Fibroblast of lung (primary cell): ENCODE results near the gene ANKS6. TPM values are rescaled to one million over a fixed set of nuclear protein-coding genes. Genes with fewer than 3 reads are reported as not detected.

ENCODE experiments used
- DNase-seq, 2 donors: peaks; one replicate each; pipeline versions ENCODE4 v3.0.0 to v3.0.0-alpha.2; 2010; ENCODE audit warnings: low read depth in 2 of 2
- H2AFZ ChIP-seq: 2 replicates; pipeline ENCODE4 v1.5.1; 2012; ENCODE audit warnings: low read length, control low read depth, inconsistent platforms
- H3K27ac ChIP-seq: 2 replicates; pipeline ENCODE4 v1.5.1; 2011; ENCODE audit warnings: low read length, control low read depth; ENCODE audit not compliant: insufficient read depth
- H3K27me3 ChIP-seq: 2 replicates; pipeline ENCODE4 v1.5.1; 2011; ENCODE audit warnings: mild to moderate bottlenecking, low read length; ENCODE audit not compliant: control insufficient read depth, insufficient read depth
- H3K36me3 ChIP-seq: 2 replicates; pipeline ENCODE4 v1.5.1; 2011; ENCODE audit warnings: low read length; ENCODE audit not compliant: control insufficient read depth, insufficient read depth
- H3K4me1 ChIP-seq: 2 replicates; pipeline ENCODE4 v1.5.1; 2011; ENCODE audit warnings: low read length; ENCODE audit not compliant: control insufficient read depth, insufficient read depth; ENCODE audit errors: extremely low read depth
- H3K4me2 ChIP-seq: 2 replicates; pipeline ENCODE4 v1.5.1; 2011; ENCODE audit warnings: low read length, control low read depth; ENCODE audit not compliant: insufficient read depth; ENCODE audit errors: extremely low read depth
- H3K4me3 ChIP-seq, 4 experiments: fragments of 200-600 bp in 1 of 4; sonication (generic) in 1 of 4; replicated peaks in 1 of 4; 2 replicates each; pipeline ENCODE4 v1.5.1; 2011 to 2016; ENCODE audit warnings: low read length in 4 of 4, low read depth in 3 of 4, mild to moderate bottlenecking in 3 of 4, control low read depth in 2 of 4, inconsistent platforms in 1 of 4, mixed read lengths in 1 of 4; ENCODE audit not compliant: insufficient read depth in 1 of 4; ENCODE audit errors: control extremely low read depth in 1 of 4
- H3K79me2 ChIP-seq: 2 replicates; pipeline ENCODE4 v1.5.1; 2012; ENCODE audit warnings: mild to moderate bottlenecking, low read length, inconsistent platforms; ENCODE audit not compliant: control insufficient read depth, insufficient read depth
- H3K9ac ChIP-seq: 2 replicates; pipeline ENCODE4 v1.5.1; 2011; ENCODE audit warnings: mild to moderate bottlenecking, low read length, control low read depth; ENCODE audit not compliant: insufficient read depth
- H3K9me3 ChIP-seq: 2 replicates; pipeline ENCODE4 v1.5.1; 2012; ENCODE audit warnings: low read depth, low read length; ENCODE audit not compliant: control insufficient read depth, insufficient read depth
- H4K20me1 ChIP-seq: 2 replicates; pipeline ENCODE4 v1.5.1; 2011; ENCODE audit warnings: low read length; ENCODE audit not compliant: control insufficient read depth, insufficient read depth; ENCODE audit errors: extremely low read depth
- CTCF ChIP-seq, 2 donors: IDR thresholded peaks in 1 of 2; conservative IDR thresholded peaks in 1 of 2; 1 replicate in 1 of 2; 2 replicates in 1 of 2; pipeline ENCODE4 v1.5.1; 2011 to 2012; ENCODE audit warnings: low read length in 2 of 2, control low read depth in 1 of 2, inconsistent platforms in 1 of 2, low read depth in 1 of 2, mild to moderate bottlenecking in 1 of 2
- EZH2 ChIP-seq: IDR thresholded peaks from 2 replicates; pipeline ENCODE4 v1.5.1; 2012; ENCODE audit warnings: low read length, control low read depth, mild to moderate bottlenecking; ENCODE audit errors: missing control alignments
- polyA plus RNA-seq, 2 donors: library from polyadenylated mRNA; depleted of rRNA in 1 of 2; stranded (reverse) in 1 of 2; unstranded in 1 of 2; fragments of >200 nt; gene quantifications; 2 replicates each; pipeline ENCODE4 v1.2.1, GENCODE V29; 2011 to 2012; ENCODE audit warnings: missing spikeins in 1 of 2
- total RNA-seq: library from RNA; depleted of rRNA; stranded (reverse); fragments of >200 nt; gene quantifications from 2 replicates; pipeline ENCODE4 v1.2.1, GENCODE V29; 2014

ANKS6 gene
- total and polyA plus RNA-seq, 2 donors (not counting 1 experiment from before 2014, with no cell fraction given): 7.3 to 9.6 TPM

GRCh38 chr9:98719055-98719454 is 77.3 kb downstream of the ANKS6 start:
- Histone ChIP-seq H3K4me2 (no peak overlapping the region), H3K4me1 (no peaks in the 10 kb centered on the region), H3K27ac (no peak overlapping the region), H2AFZ (no peak overlapping the region), H3K9me3 (no peaks in the 10 kb centered on the region), H3K9ac (no peak overlapping the region), H3K79me2 (no peaks in the 10 kb centered on the region), H3K4me3 (no peak overlapping the region), H3K27me3 (peaks cover 14% of the 10 kb centered on the region), H4K20me1 (no peaks in the 10 kb centered on the region), H3K36me3 (no peaks in the 10 kb centered on the region)
- TF ChIP-seq EZH2 (no peak), CTCF (conservative IDR thresholded peaks at IDR 0.05 in 1 of 2, IDR thresholded peaks at IDR 0.05 in 1 of 2; ENCODE audit: low read depth in 1 of 2, low read length in 2 of 2) (no peak)
- no peak for DNase-seq

GRCh38 chr9:98714833-98715232 is 81.5 kb downstream of the ANKS6 start:
- TF ChIP-seq EZH2 (no peak), CTCF (conservative IDR thresholded peaks at IDR 0.05 in 1 of 2, IDR thresholded peaks at IDR 0.05 in 1 of 2; ENCODE audit: low read depth in 1 of 2, low read length in 2 of 2) (no peak)
- Histone ChIP-seq H3K4me3 (no peak overlapping the region), H2AFZ (no peak overlapping the region), H3K27ac (no peak overlapping the region), H3K9me3 (no peaks in the 10 kb centered on the region), H3K4me2 (no peak overlapping the region), H3K36me3 (no peaks in the 10 kb centered on the region), H3K9ac (no peak overlapping the region), H3K4me1 (no peaks in the 10 kb centered on the region), H3K27me3 (peaks cover 21% of the 10 kb centered on the region), H4K20me1 (no peaks in the 10 kb centered on the region), H3K79me2 (no peaks in the 10 kb centered on the region)
- DNase-seq: no peak

GRCh38 chr9:98712987-98713386 is 83.4 kb downstream of the ANKS6 start:
- H4K20me1 ChIP-seq: no peaks in the 10 kb centered on the region
- no peaks in the 10 kb centered on the region for H3K9me3 ChIP-seq
- no peaks in the 10 kb centered on the region for H3K79me2 ChIP-seq
- no peak for TF ChIP-seq EZH2
- TF ChIP-seq CTCF (conservative IDR thresholded peaks at IDR 0.05 in 1 of 2, IDR thresholded peaks at IDR 0.05 in 1 of 2; ENCODE audit: low read depth in 1 of 2, low read length in 2 of 2): no peak
- H2AFZ ChIP-seq: no peak overlapping the region
- no peak overlapping the region for H3K27ac ChIP-seq
- no peak overlapping the region for H3K4me3 ChIP-seq
- H3K9ac ChIP-seq: no peak overlapping the region
- no peaks in the 10 kb centered on the region for H3K4me1 ChIP-seq
- no peak overlapping the region for H3K4me2 ChIP-seq
- no peaks in the 10 kb centered on the region for H3K36me3 ChIP-seq
- H3K27me3 ChIP-seq: peaks cover 28% of the 10 kb centered on the region
- no peak for DNase-seq
